ENCODE data around the gene CYSTM1.
A peak's percentile ranks its signal among the peaks of the same experiment; 100 is the strongest.

CYSTM1 gene, protein sequence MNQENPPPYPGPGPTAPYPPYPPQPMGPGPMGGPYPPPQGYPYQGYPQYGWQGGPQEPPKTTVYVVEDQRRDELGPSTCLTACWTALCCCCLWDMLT

DNA sequence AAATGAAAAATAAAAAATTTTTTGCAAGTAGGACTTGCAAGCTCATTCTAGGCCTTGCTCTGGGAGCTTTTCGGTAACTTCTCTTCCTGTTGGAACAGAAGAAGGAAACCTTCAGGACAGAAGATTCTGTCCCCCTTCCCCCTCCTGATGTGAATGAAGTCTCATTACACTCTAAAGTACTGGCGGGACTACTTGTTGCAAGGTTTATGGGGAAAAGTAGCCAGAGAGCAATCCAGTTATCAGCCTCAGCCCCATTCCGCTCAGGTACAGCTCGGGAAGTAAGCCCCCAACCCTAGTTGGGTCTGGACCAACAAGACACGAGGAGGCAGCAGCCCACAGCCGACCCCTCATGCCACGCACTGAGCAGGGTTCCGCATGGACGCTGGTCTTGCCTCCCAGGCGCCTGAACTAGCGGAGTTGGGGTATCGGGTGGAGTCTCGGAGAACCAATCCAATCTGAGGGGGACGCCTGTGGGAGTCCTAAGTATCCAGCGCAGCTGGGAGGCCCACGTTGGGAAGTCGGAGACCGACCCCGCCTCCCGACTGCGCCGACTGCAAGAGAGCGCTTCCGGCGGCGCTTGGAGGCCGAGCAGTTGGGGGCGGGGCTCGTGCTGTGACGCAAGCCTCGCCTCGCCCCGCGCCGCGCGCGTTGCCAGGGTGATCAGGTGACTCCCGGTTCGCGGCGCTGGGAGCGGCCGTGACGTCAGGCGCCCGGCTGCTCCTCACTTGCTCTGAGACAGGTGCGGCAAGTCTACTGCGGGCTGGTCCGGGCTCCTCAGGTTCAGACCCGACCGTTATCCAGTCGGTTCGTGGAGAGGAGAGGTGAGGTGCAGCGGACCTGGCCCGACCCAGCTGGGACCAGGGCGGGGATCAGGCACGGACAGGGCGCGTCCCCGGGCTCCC is at the start of gene CYSTM1:
CYSTM1 (plus strand) TSS at position 724 of the 902 bp plus-strand sequence. CDS start 19,278 bp downstream, outside the sequence.
- DNase-seq (ENCODE audit: low spot score) = peak; percentile 97

DNA sequence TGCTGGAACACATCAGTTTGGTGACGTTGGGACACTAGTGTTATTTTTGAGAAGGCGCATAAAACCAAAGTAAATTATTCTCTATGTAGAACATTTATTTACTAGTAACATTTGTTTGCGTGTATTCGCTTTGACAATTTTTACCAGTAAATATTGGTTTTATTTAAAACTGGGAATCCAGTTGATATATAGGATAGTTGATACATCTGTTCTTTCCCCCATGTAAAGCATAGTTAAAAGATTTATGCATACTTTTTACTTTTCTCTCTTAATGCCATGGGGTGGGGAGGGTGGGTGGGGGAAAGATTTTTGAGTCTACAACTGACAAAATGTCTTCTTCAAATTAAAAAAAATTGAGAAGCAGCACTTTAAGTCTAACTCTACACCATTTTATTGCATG is 49.4 kb upstream of the CYSTM1 start, which contains the start of gene IGIP:
IGIP (plus strand) TSS at position 301 of the 400 bp plus-strand sequence. CDS start 2,540 bp downstream, outside the sequence.
- no peak for DNase-seq (ENCODE audit: low spot score)

DNA sequence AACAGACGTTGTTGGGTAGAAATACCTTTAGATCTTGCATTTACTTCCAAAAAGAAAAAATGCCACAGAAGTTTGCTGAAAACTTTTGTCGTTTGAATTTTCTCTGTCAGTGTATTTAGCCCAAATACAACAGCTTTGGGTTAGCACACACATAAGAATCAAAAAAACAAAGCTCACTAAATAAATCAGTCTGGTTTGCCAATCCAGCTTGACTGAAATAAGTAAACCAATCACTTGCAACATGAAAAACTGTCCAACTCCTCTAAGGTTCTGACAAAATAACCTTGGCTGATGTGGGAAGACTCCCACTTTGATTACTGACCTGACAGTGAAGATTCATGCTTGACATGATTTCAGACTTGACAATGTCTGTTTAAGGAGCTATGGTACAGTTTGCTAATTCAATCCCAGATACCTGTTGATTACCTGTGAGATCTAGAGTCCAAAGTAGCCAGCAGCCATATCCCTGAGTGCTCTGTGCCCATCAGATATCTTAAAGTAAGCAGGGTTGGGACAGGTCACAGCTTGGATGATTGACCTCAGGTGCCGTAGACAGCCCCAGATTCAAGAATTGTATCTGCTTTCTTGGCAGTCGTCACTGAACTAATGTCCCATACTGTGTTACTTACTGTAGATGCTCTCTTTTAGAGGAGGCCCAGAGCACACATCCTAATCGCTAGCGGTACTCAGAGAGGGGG is 48.5 kb upstream of the CYSTM1 start:
- no peak for DNase-seq (ENCODE audit: low spot score)

DNA sequence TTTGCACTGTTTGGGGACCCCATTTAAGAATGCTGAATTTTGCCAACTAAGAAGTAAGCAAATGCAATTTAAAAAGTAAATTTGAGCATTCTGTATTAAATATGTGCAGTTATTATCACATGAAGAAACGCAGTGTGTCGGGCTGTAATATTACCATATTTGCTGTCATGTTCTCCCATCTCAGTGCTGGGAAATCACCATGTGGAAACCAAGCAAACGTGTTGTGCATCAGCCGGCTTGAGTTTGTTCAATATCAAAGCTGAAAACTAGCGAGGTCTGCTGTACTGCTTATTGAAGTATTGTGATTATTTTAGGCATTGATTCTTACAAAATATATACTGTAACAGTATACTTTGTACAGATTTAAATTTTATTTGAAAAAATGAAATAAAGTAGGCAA is 46.6 kb upstream of the CYSTM1 start:
- DNase-seq (ENCODE audit: low spot score) = no peak

DNA sequence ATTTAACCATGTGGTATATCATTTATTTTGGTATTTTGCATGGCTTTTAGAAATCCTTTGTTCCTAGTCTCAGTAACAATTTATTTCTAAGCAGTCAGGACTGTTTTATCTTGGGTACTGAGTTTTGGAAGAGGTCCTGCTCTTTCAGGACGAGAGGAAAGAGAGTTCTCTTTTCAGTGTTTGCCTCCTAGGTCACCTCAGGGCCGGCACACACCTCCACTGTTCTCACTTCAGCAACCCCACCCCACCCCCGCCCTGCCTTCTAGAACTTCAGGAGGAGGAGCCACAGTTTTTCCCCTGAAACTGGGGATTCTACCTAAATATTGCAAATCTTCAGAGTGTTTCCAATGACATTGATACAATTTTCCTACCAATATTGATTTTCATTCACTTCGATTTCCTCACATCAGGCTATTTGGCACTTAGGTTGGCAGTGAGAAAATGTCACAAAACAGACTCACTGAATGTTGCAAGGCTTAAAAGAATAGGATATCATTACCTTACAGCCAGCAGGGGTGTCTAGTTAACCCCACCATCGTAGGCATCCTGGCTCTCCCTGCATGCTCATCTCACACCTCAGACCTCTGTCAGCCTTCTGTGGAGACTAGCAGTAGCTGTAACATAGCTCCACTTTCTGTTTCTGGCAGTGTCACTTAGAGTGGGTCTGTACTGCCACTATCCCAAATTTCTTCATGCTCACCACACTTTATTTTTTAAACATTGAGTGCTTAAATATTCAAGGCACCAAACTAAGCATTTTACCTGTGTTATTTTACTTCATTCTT is 43.8 kb upstream of the CYSTM1 start:
- no peak for DNase-seq (ENCODE audit: low spot score)

DNA sequence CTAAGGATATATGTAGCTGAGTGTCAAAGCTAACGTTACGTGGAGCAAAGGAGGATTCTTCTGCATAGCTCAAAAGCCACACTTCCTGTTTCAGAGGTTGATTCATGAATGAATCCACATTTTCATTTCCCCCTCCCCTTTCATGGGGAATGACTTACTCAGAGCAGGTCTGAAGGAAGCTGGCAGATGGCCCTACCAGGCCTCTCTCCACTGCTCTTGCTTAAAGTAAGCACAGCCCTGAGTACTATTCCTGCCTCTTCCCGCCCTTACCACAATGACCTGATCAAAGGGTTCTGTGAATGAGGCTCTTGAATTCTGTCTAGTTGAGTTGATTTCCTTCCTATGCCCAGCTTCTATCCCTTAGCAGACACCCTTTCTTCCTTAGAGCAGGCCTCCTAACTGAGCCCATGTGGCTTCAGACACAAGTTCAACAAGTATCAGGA is 43.0 kb upstream of the CYSTM1 start:
- DNase-seq (ENCODE audit: low spot score) = no peak

DNA sequence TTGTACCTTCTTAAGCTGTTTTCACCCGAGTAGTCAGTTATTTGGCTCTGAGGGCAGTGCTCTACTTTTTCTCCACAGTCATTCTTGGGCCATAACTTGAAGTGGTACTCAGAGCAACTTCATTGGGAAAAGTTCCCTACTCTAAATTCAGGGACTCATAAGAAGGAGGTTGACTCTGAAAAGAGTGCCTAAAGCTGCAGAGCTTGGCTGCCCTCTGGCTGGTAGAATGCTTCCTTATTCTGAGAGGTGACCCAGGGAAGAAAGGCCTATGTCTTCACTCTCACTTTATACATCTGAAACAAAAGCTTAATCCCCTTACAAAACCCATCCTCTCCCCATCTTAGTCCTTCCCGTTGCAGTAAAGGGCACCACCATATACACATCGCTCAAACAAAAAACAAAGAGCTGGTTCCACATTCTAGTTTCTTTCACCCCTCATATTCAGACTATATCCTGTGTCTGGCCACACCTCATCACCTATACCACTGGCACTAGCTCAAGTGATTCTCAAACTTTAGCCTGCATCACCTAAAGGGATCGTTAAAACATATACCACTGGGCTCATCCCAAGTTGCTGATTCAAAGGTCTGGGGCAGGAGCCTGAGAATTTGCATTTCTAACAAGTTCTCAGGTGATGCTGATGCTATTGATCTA is 41.3 kb upstream of the CYSTM1 start:
- DNase-seq (ENCODE audit: low spot score) = no peak

DNA sequence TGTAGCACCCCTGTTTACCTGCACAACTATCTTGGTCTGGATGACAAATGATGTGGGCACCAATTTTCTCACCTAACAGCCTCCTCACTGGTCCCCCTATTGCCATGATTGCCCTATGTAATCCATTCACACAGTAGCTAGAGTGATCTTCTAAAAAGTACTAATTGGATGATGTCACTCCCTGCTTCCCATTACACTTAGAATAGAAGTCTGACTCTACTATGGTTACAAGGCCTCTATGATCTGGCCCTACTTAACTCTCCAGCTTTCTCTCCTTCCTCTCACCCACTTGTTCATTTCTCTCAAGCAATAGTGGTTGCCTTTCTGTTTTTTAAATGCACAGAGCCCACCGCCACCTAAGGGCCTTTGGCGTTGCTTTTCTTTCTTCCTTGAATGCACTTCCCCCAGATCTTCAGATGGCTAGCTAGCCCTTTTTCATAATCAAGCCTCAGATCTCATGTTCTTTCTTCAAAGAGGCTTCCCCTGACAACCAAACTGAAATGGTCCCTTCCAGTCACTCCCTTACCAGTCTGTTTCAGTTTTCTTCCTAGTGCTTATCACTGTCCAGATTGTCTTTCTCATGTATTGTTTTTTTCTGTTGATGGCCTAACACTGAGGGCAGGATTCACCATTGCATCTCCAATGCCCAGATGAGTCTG is 40.6 kb upstream of the CYSTM1 start:
- no peak for DNase-seq (ENCODE audit: low spot score)

DNA sequence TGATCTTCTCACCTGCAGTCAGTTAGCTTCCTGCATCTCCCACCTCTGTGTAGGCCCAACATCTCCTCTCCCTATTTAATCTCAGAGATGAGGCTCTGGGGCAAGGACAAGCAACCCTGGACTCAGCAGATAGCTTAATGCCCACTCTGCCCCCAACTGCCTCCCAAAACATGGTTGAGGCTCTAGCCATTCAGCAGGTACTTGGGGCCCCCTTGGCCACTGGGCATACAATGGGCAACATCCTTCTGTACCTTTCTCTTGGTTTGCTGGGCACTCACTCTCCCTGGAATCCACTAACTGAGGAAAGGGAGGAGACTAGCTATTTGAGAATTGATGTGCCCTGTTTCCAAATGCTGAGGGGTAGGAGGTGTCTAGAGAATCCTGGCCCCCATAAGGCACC is 39.9 kb upstream of the CYSTM1 start:
- DNase-seq (ENCODE audit: low spot score) = no peak

DNA sequence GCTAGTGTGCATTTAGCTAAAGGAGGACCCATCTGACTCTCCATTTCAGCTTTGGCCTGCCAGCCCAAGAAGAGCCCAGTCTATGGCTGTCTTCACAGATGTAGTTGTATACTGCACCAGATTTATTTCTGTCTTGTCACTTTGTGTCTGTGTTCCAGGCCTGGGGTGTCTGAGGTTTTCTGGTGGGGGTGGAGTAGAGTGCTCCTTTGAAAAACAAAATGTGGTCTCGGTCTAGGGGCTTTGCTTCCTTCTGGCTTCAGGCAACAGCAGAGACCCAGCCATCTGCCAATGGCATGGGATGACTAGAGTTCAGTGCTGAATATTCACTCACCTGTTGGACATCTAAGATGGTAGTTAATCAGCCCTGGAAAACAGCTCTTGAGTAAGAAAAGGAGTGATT is 38.4 kb upstream of the CYSTM1 start:
- no peak for DNase-seq (ENCODE audit: low spot score)

DNA sequence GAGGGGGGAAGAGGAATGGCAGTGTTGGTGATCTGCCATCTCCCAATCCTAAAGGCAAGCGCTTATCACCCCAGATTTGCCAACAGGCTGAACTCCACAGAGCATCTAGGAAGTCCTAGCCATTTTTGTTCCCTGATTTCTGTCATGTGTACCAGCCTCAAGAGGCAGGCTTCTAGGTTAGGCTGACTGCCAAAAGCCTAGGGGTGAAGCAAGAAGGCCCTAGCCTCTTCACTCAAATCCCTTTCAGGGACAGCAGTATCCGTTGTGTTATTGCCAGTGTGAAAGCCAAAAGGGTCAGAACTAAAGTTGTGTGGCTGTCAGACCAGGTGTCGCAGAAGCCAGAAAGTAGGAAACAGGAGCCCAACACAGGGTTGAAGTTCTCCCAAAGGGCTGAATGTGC is 34.6 kb upstream of the CYSTM1 start:
- no peak for DNase-seq (ENCODE audit: low spot score)

DNA sequence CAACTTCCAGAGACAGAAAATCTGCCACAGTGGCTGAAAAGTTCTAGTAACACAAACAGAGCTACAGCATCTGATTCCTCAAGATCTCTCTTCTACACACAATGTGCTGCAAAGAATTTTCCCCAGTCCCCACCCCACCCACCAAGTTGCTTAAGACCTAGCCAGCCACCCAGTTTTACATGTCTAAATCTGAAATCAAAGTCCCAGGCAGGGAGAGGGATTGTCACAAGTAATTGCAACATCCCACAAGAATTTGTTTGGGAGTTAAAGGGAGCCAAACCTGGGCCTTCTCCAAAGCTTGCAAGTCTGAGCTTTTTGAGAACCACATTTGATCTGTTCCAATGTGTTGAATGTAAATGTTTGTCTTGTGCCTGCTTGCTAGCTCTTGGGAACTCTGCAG is 33.7 kb upstream of the CYSTM1 start:
- no peak for DNase-seq (ENCODE audit: low spot score)

DNA sequence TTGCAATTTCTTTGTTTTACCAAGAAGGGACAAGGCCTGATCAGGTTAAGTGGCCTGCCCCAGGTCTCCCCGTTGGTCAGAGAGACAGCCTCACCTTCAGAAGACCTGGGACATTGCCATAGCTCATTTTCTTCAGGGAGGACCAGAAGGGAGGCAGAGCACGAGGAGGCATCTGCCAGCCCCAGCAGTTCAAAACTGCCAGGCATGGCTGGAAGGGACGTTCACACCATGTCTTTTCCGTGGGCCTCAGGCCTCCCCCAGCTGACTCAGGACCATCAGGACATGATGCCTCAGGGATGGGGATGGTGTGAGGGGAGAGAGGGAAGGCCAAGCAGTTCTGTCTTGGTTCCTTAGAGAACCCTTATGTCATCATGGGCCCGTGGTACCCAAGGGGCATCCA is 32.7 kb upstream of the CYSTM1 start:
- no peak for DNase-seq (ENCODE audit: low spot score)

DNA sequence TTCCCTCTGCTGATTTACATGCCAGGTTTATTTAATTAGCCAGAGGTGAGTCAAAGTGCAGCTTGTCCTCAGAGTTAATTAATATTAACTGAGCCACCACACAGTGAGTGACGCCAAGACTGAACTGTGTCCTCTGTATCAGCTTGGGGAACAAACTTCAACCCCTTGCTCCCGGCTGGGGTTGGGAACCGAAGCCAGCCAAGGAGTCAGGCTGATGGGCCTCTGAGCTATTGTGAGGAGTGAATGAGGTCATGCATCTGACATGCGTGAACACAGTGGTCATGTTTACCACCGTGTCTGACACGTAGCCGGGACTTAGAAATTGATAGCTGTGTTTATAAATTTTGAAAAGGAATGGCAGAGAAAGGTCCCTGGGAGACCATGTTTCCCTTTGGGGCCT is 32.1 kb upstream of the CYSTM1 start:
- no peak for DNase-seq (ENCODE audit: low spot score)

DNA sequence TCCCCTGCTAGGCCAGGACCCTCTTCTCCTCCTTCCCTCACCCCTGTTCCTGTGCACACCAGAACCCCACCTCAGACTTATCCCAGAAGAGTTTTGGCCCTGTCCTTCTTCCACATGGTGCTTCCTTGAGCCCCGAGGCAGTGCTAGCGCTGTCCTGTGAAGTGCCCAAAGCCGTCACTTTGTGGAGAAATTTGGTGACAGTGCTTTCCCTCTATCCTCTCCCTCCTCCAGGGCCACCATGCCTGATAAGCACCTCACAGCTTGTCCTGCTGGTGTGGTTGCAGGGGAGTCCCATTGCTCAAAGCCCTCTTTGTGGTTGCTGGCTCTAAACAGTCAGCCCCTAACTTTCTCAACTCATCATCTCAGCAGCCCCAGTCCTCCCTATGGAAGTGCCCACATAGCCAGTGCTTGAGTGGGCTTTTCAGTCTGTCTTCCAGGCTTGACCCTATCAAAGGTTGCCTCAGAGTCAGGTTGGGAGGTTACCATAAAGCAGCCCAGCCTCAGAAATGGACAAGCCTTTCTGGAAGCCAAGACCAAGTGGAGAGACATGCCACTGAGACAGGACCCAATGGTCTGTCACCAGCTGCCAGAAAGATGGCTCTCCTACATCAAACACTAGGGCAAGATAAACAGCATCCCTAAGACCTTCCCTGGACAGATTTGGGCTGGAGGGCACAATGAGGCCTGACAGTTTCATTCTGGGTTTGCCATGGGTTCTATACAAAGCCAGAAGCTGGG is 31.3 kb upstream of the CYSTM1 start:
- no peak for DNase-seq (ENCODE audit: low spot score)

DNA sequence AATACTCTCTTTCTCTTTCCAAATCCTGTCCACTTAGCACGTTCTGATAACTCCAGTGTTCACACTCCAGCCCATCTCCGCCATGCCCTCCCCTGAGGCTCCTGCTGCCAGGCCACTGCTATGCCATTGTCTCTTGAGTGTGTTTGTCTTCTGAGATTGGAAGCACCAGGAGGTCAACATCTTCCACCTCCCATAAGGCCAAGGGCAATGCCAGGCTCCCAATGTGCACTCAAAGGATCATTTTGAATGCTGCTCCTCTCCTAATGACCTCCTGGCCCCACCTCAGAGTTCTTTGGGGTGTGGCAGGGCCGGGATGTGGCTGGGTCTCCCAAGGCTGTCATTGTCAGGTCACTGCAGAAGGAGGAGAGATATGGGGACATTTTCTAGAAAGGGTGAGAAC is 29.7 kb upstream of the CYSTM1 start:
- no peak for DNase-seq (ENCODE audit: low spot score)

DNA sequence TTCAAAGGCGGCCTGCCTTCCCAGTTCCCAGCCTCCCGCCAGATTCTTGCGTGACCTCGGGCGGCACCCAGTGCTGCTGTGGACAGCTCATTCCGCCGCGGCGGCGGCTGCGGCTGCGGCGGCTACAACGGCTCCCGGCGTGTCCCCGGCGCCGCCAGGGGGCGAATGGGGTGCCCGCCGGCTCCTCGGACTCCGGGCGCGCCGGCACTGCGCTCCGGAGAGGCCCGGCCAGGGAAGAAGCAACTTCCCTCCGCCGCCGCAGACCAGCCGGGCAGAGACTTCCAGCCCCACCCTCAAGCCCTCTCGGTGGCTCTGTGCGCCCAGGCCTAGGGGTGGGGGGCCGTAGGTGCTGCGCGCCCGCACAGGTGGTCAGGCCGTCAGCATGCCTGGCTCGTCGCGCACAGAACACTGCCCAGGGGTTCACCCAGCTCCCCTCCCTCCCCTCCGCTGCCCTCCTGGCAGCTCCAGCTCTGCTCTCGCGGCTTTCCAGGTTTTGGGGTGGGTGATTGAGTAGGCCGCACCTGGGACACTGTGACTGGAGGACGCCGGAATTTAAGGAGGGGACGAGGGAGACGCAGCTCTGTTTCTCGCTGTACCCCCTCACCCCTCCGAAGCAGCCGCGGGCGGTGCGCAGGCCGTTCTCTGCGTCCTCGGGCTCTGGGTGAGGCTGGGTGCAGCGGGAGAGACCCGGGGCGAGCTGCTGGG is 29.0 kb upstream of the CYSTM1 start:
- DNase-seq (ENCODE audit: low spot score) = peak; percentile 87

DNA sequence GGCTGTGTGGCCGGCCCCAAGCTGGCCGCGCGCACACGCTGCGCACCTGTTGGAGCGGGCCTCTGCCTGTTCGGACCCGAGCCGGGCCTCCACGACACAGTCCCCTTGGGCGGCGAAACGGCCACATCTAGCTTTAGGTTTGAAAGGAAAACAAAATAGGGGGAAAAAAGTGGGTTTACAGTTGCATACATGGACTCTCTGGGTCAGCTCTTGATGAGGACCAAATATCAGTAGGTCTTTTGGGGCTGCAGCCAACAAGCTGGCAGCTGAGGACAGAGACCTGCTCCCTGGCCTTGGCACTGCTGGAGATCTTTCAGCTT is 28.5 kb upstream of the CYSTM1 start:
- no peak for DNase-seq (ENCODE audit: low spot score)

DNA sequence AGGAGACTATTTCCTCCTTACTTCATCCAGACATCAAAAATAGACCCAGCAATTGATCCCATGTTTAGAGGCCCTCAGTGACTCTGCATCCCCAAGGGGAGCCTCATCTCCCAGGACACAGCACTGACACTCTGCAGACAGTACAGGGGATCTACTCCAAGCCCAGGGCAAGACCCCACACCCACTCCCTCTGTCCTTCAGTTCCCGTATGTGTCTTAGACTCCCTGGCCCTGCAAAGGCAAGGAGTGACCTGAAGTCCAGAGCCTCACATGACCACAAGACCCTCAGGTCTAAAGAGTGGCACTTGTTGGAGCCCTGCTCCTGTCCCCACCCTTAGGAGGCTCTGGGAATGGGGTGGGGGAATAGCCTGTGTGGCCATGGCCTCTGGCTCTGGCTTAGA is 27.5 kb upstream of the CYSTM1 start:
- DNase-seq (ENCODE audit: low spot score) = no peak

DNA sequence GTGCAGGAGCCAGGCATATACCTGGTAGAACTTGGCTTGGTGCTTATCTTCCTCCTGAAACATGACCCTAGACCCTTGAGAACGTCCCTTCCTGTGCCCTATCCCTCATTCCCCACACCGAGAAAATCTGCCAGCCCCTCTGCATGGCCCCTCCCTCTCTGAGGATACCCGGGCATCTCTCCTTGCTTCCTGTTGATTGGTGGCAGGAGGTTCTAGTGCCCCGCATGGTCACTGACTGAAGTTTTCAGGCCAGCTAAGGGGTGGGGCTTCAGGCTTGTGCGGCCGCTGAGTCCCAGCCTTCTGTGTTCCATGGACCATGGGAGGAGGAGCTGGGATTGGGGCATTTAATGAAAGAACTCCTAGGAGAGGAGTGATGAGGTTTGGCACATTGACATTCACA is 26.5 kb upstream of the CYSTM1 start:
- peak; percentile 83 for DNase-seq (ENCODE audit: low spot score)
